GM12801 (cell line): ENCODE data around the gene LBX1.

Experiments
- CTCF ChIP-seq: IDR thresholded peaks from one replicate; pipeline ENCODE4 v1.5.1; 2011; ENCODE audit warnings: control low read depth; ENCODE audit not compliant: insufficient read length; ENCODE audit errors: extremely low read depth

LBX1 gene

GRCh38 chr10:101221963-101222531 lies 7.2 kb downstream of the LBX1 start:
- TF ChIP-seq CTCF = no peak

GRCh38 chr10:101221549-101221948 lies 7.7 kb downstream of the LBX1 start:
- TF ChIP-seq CTCF = no peak

- no peak for TF ChIP-seq CTCF
Observed at GRCh38 chr10:101219946-101220451, 9.3 kb downstream of the LBX1 start.

- TF ChIP-seq CTCF = no peak
Observed at GRCh38 chr10:101219139-101219945, 9.9 kb downstream of the LBX1 start.

GRCh38 chr10:101218351-101219138 lies 10.7 kb downstream of the LBX1 start:
- TF ChIP-seq CTCF = no peak

GRCh38 chr10:101217450-101218281 lies 11.6 kb downstream of the LBX1 start:
- no peak for TF ChIP-seq CTCF
